HG03175 (cell line): ENCODE measurements around the gene CCDC121.

Experiments
- ATAC-seq: cut with Tn5 transposase; IDR thresholded peaks from one replicate; pipeline ENCODE4 v1.9.1; 2021; ENCODE audit warnings: mild to moderate bottlenecking, moderate library complexity; ENCODE audit not compliant: unreplicated experiment

CCDC121 gene

DNA sequence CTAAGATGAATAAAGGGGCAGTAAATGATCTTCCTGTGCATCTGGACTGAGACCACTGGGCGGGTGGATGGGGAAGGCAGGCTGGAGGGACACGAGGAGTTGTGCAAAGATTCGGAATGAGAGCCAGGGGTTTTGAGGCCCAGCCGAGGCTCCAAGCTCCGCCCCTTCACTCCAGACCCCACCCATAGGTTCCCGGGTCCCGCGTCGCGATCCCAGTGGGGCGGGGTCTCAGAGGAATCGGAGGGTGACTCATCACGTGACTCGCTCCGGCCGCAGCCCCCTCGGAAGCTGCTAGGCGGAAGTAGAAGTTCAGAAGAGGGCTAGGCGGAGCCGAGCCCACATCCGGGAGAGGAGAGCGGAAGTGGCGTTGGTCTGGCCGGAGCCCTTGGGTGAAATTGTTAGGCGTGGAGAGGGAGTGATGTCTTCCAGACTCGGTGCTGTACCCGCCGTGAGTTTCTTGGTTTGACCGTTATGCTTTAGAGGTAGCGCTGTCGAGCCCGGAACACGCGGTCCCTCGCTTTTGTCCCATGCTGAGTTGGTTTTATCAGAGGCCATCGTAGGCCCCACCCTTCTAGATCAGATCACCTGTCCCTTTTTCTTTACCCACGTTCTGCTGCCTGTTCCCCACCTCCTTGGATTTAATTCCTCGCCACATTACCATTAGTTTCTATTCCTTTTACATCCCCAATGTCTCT lies 46.0 kb downstream of the CCDC121 start, which contains the start of gene ZNF512:
Gene ZNF512 (plus strand): TSS at position 348 of the 695 bp plus-strand sequence. CDS start 71 bp downstream, at position 419.
- ATAC-seq: peak; percentile 95

DNA sequence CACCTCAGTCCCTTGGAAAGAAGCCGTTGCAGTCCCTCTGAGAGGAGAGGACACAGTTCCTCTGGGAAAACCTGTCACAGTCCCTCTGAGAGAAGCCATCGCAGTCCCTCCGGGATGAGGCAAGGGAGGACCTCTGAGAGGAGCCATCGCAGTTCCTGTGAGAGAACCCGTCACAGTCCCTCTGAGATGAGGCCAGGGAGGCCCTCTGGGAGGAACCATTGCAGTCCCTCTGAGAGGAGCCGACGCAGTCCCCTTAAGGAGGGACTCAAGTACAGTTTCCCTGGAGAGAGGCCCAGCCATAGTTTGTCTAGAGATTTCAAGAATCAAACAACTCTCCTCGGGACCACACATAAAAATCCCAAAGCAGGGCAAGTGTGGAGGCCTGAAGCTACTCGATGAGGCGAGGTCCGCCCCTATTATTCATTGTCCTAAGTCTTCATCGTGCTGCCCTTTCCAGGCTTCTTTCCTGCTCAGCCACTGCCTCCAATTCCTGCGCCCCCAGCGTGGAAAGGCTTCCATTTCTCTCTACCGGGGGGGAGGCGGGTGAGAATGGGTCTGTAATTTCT lies 46.6 kb downstream of the CCDC121 start:
- no peak for ATAC-seq

DNA sequence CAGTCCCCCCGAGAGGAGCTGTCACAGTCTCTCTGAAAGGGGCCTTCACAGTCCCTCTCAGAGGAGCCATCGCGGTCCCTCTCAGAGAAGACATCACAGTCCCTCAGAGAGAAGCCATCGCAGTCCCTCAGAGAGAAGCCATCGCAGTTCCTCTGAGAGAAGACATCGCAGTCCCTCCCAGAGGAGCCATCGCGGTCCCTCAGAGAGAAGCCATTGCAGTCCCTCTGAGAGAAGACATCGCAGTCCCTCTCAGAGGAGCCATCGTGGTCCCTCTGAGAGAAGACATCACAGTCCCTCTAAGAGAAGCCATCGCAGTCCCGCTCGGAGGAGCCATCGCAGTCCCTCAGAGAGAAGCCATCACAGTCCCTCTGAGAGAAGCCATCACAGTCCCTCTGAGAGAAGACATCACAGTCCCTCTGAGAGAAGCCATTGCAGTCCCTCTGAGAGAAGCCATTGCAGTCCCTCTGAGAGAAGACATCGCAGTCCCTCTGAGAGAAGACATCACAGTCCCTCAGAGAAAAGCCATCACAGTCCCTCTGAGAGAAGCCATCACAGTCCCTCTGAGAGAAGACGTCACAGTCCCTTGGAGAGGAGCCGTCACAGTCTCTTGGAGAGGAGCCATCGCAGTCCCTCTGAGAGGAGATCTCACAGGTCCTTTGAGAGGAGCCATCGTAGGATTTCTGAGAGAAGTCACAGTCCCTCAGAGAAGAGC lies 47.2 kb downstream of the CCDC121 start:
- no peak for ATAC-seq
